ENCODE data around the gene VRK1. TPM values are rescaled to one million over a fixed set of nuclear protein-coding genes. Genes with fewer than 3 reads are reported as not detected.

Gene VRK1
- total and polyA plus RNA-seq, 2 of the 4 experiments (the other 2 are of a cell fraction), result 14.2 to 19.9 TPM

DNA sequence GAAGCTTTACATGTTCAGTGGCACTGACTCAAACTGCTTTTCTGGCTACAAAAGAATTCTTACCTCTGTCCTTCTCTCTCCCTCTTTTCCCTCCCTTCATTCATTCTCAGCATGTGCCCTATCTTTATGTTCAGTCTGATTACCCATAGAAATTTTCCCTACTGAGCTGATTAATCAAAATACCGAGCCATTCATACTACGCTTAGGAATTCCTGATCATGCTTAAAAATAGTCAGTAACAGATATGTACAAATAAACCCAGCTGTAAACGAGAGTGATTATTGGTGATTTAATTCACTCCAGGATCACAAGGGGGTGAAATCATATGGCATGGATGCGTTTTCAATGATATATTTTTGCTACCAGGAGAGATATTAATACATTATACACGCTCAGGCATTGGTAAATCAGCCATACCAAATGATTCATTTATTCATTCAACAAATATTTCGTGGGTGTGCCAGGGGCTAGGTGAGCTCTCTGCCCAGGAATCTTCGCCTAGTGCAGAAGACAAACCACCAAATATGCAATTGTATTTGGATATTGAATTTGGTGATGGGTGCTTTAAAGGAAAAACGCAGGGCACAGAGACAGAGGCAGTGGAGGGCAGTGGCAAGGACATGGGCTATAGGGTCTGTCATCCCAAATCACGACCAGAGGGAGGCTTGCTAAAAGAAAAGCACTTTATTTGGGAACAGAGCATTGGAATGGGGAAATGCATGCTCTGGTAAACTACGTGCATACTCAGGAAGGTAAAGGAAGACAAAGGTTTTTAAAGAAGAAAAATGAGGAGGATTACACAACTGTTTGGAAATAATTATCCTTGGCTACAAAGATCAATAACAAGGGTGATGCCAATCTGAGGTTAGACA is 13.9 kb upstream of the VRK1 start (continued):
- TF ChIP-seq MAFK (IDR thresholded peaks at IDR 0.05; ENCODE audit: low read depth, low read length), result no peak

DNA sequence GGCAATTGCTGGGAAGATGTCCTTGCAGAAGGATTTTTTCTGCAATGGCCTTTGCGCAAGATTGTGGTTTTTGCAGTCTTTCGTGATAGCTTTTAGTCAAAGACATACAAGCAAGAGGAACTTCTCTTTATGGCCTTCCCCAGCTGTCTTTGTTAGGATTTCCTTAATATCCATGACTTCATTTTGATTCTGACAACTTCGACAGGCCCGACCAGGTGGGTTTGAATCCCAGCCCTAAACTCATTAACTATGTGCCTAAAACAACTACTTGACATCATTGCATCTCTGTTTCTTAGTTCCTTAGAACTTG is 13.3 kb upstream of the VRK1 start:
- no peak overlapping the region for H4K8ac ChIP-seq (ENCODE audit: low read depth in 2 of 2, low read length in 2 of 2)
- ATAC-seq (ENCODE audit: low read depth), result no peak
- BruUV-seq (replicated peaks), result no TSS peak
- H3K23ac ChIP-seq (ENCODE audit: low read depth, low read length), result no peak overlapping the region
- no peaks in the 10 kb centered on the region for H3K9me3 ChIP-seq (ENCODE audit: control insufficient read depth, insufficient read depth, low read length)
- no peaks in the 10 kb centered on the region for H3K9me1 ChIP-seq (ENCODE audit: insufficient read depth, low read length)
- no peak overlapping the region for H3K4me2 ChIP-seq (ENCODE audit: low read depth, low read length)
- no peak overlapping the region for H2AFZ ChIP-seq (replicated peaks; ENCODE audit: low read length, poor library complexity)
- H4K5ac ChIP-seq (ENCODE audit: low read depth, low read length), result no peak overlapping the region
- H4K91ac ChIP-seq (ENCODE audit: insufficient read depth, low read depth, low read length), result no peak overlapping the region
- no peak overlapping the region for H3K56ac ChIP-seq (ENCODE audit: extremely low read depth, insufficient read depth, low read length)
- H2AK5ac ChIP-seq (ENCODE audit: low read depth, low read length), result no peak overlapping the region
- in situ Hi-C loops (cut with MboI; ENCODE audit: low sequenced_read_pairs) (no loop called here), dilution Hi-C loops (cut with HindIII; ENCODE audit: low sequenced_read_pairs, unreplicated experiment) (no loop called here), intact Hi-C loops (cut with micrococcal nuclease) (no loop called here)
- no peak overlapping the region for H2BK120ac ChIP-seq (ENCODE audit: low read depth, low read length)
- no peak overlapping the region for H3K4ac ChIP-seq (ENCODE audit: low read depth, low read length)
- no peak overlapping the region for H3K27ac ChIP-seq (ENCODE audit: insufficient read depth, low read length)
- ChIA-PET POLR2A (ENCODE audit: unreplicated experiment) (no interaction called here), CTCF (no interaction called here)
- no peak overlapping the region for H3K9ac ChIP-seq (ENCODE audit: low read depth, low read length)
- H2BK5ac ChIP-seq (ENCODE audit: low read depth, low read length, poor library complexity, severe bottlenecking), result no peak overlapping the region
- H3K18ac ChIP-seq (ENCODE audit: low read depth, low read length), result no peak overlapping the region
- WGBS, 2 experiments (ENCODE audit: extremely low coverage in 2 of 2, insufficient read length in 1 of 2), result 100% methylated on average over 2 of the region's 4 CpGs; no CpG with 5 or more reads in 1 of the 2 experiments
- peaks cover 2% of the 10 kb centered on the region; the same call in 1 of the 2 replicates for H3K27me3 ChIP-seq (ENCODE audit: control insufficient read depth, insufficient read depth, low read length)
- no peaks in the 10 kb centered on the region for H3K36me3 ChIP-seq (ENCODE audit: control insufficient read depth, insufficient read depth, low read length)
- no peak overlapping the region for H2AK9ac ChIP-seq (replicated peaks; ENCODE audit: low read depth, low read length, poor library complexity)
- no peak overlapping the region for H2BK20ac ChIP-seq (ENCODE audit: low read depth, low read length)
- H3K79me1 ChIP-seq (ENCODE audit: low read depth in 1 of 2, low read length in 2 of 2), result no peaks in the 10 kb centered on the region
- H3K4me1 ChIP-seq (ENCODE audit: control insufficient read depth, insufficient read depth, low read length), result no peaks in the 10 kb centered on the region
- DNase-seq, result no peak
- no peak overlapping the region for H3K14ac ChIP-seq (replicated peaks; ENCODE audit: low read depth, low read length)
- H3K4me3 ChIP-seq (ENCODE audit: insufficient read depth, low read depth, low read length), result no peak overlapping the region
- no peak overlapping the region for H2BK15ac ChIP-seq (ENCODE audit: low read depth, low read length)
- H4K20me1 ChIP-seq (ENCODE audit: insufficient read depth, low read length), result no peaks in the 10 kb centered on the region
- TF ChIP-seq BHLHE40 (IDR thresholded peaks at IDR 0.05; ENCODE audit: low read depth, low read length) (no peak), RFX5 (IDR thresholded peaks at IDR 0.05; ENCODE audit: low read depth, low read length) (no peak), RAD21 (IDR thresholded peaks at IDR 0.05; ENCODE audit: low read length) (no peak), SMC3 (IDR thresholded peaks at IDR 0.05; ENCODE audit: low read depth, low read length) (no peak), CHD1 (IDR thresholded peaks at IDR 0.05; ENCODE audit: low read depth, low read length) (no peak), NFE2L2 (IDR thresholded peaks at IDR 0.05; ENCODE audit: low read depth, low read length) (no peak), MAZ (IDR thresholded peaks at IDR 0.05; ENCODE audit: borderline replicate concordance, low read depth, low read length) (no peak), RCOR1 (IDR thresholded peaks at IDR 0.05; ENCODE audit: insufficient replicate concordance, low read length) (no peak), POLR2A (IDR thresholded peaks at IDR 0.05; ENCODE audit: low read depth, low read length) (no peak), MXI1 (IDR thresholded peaks at IDR 0.05; ENCODE audit: borderline replicate concordance, low read depth, low read length) (no peak)
- TF ChIP-seq, protein P1, sequence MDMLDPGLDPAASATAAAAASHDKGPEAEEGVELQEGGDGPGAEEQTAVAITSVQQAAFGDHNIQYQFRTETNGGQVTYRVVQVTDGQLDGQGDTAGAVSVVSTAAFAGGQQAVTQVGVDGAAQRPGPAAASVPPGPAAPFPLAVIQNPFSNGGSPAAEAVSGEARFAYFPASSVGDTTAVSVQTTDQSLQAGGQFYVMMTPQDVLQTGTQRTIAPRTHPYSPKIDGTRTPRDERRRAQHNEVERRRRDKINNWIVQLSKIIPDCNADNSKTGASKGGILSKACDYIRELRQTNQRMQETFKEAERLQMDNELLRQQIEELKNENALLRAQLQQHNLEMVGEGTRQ (IDR thresholded peaks at IDR 0.05; ENCODE audit: low read depth, low read length), result no peak
- TF ChIP-seq, protein P2, sequence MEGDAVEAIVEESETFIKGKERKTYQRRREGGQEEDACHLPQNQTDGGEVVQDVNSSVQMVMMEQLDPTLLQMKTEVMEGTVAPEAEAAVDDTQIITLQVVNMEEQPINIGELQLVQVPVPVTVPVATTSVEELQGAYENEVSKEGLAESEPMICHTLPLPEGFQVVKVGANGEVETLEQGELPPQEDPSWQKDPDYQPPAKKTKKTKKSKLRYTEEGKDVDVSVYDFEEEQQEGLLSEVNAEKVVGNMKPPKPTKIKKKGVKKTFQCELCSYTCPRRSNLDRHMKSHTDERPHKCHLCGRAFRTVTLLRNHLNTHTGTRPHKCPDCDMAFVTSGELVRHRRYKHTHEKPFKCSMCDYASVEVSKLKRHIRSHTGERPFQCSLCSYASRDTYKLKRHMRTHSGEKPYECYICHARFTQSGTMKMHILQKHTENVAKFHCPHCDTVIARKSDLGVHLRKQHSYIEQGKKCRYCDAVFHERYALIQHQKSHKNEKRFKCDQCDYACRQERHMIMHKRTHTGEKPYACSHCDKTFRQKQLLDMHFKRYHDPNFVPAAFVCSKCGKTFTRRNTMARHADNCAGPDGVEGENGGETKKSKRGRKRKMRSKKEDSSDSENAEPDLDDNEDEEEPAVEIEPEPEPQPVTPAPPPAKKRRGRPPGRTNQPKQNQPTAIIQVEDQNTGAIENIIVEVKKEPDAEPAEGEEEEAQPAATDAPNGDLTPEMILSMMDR (conservative IDR thresholded peaks at IDR 0.05; ENCODE audit: low read depth, low read length), result no peak
